A549 (cell line): ENCODE results near the gene TRMT44.

Source experiments
- CBX2 ChIP-seq: fragments of 200-600 bp; sonication (generic); IDR thresholded peaks from 2 replicates; pipeline ENCODE4 v1.6.1; 2016; ENCODE audit warnings: low read depth, mild to moderate bottlenecking, borderline replicate concordance
- CBX8 ChIP-seq: fragments of 200-600 bp; sonication (generic); IDR thresholded peaks from 2 replicates; pipeline ENCODE4 v1.6.1; 2016
- E2F6 ChIP-seq: IDR thresholded peaks from 2 replicates; pipeline ENCODE4 v1.6.1; 2012; ENCODE audit warnings: low read depth, borderline replicate concordance
- EP300 ChIP-seq, 2 experiments: fragments of >200 bp; sonication (Bioruptor Twin); formaldehyde crosslinking; IDR thresholded peaks; 2 replicates in 1 of 2; 3 replicates in 1 of 2; pipeline ENCODE4 v1.6.1; 2016 to 2017
- HOXA7 ChIP-seq: fragments of 250-450 bp; sonication (Bioruptor Pico); IDR thresholded peaks from 2 replicates; pipeline ENCODE4 v1.5.0; 2020; ENCODE audit warnings: mild to moderate bottlenecking, moderate library complexity
- POLR2A ChIP-seq: IDR thresholded peaks from 2 replicates; pipeline ENCODE4 v1.6.1; 2012; ENCODE audit warnings: mild to moderate bottlenecking, low read length
- REST ChIP-seq: fragments of 200-600 bp; sonication (generic); IDR thresholded peaks from 2 replicates; pipeline ENCODE4 v1.6.1; 2016; ENCODE audit warnings: antibody characterized with exemption, mild to moderate bottlenecking, moderate library complexity
- RNF2 ChIP-seq: fragments of 200-600 bp; sonication (generic); IDR thresholded peaks from 2 replicates; pipeline ENCODE4 v1.6.1; 2016; ENCODE audit warnings: low read depth, mild to moderate bottlenecking, antibody characterized with exemption, moderate library complexity, borderline replicate concordance
- USF2 ChIP-seq: fragments of 450-650 bp; IDR thresholded peaks from 2 replicates; pipeline ENCODE4 v1.6.1; 2014; ENCODE audit warnings: antibody characterized with exemption
- ZSCAN20 ChIP-seq: fragments of 250-450 bp; sonication (Bioruptor Pico); IDR thresholded peaks from 2 replicates; pipeline ENCODE4 v1.8.0; 2022; ENCODE audit warnings: mild to moderate bottlenecking, moderate library complexity
- TF ChIP-seq, protein P1 (sequence below): fragments of >200 bp; sonication (Bioruptor Twin); formaldehyde crosslinking; IDR thresholded peaks from 3 replicates; pipeline ENCODE4 v1.5.1; 2016

DNA sequence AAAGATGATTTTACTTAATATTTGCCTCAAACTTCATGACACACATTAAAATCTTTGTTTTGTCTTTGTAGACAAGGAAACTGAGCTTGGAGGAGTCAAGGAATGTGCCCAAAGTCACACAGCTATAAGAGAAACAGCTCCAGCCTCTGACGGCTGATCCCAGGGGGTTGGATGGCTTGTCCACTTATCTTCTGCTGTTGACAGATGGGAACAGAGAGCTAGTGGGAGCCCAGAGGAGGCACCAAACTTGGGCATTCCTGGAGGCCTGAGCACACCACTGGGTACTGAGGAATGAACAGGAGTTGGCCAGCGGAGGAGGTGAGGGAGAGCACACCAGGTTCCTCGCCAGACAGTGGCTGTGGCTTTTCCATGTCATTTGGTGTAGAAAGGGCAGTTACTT lies 83.2 kb downstream of the TRMT44 start:
- TF ChIP-seq E2F6 (no peak), RNF2 (no peak), EP300 (IDR thresholded peaks at IDR 0.05) (no peak), CBX8 (no peak), CBX2 (no peak), REST (no peak), POLR2A (no peak), ZSCAN20 (CRISPR knock-in tag) (no peak), USF2 (no peak), HOXA7 (CRISPR knock-in tag) (no peak)
- TF ChIP-seq, protein P1, sequence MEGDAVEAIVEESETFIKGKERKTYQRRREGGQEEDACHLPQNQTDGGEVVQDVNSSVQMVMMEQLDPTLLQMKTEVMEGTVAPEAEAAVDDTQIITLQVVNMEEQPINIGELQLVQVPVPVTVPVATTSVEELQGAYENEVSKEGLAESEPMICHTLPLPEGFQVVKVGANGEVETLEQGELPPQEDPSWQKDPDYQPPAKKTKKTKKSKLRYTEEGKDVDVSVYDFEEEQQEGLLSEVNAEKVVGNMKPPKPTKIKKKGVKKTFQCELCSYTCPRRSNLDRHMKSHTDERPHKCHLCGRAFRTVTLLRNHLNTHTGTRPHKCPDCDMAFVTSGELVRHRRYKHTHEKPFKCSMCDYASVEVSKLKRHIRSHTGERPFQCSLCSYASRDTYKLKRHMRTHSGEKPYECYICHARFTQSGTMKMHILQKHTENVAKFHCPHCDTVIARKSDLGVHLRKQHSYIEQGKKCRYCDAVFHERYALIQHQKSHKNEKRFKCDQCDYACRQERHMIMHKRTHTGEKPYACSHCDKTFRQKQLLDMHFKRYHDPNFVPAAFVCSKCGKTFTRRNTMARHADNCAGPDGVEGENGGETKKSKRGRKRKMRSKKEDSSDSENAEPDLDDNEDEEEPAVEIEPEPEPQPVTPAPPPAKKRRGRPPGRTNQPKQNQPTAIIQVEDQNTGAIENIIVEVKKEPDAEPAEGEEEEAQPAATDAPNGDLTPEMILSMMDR, result no peak
